HCT116 (cell line): ENCODE data around the gene ERAP2. TPM values are rescaled to one million over a fixed set of nuclear protein-coding genes. Genes with fewer than 3 reads are reported as not detected.

Source experiments
- ATAC-seq: fragments of 200-7000 bp; cut with Tn5 transposase; 2 replicates; pipeline ENCODE4 v1.9.1; 2020; ENCODE audit warnings: mild to moderate bottlenecking, moderate library complexity
- BruUV-seq: library from RNA; stranded (reverse); fragments of 400-500 nt; replicated peaks from 2 replicates; lab custom pipeline; 2021; lab: Mats Ljungman, UMichigan
- CTCF ChIA-PET: fragments of 300-600 bp; sonication (Branson Sonifier 250); formaldehyde crosslinking; loops from one replicate; lab custom pipeline; 2021; ENCODE audit warnings: antibody characterized with exemption; lab: Charles Lee
- POLR2A ChIA-PET: fragments of 300-600, 350-600 bp; sonication (Branson Sonifier 250); formaldehyde crosslinking; loops from one replicate; lab custom pipeline; 2021; ENCODE audit warnings: antibody characterized with exemption; lab: Charles Lee
- RAD21 ChIA-PET, 2 experiments: fragments of 300-600 bp; sonication (Branson Sonifier 250); formaldehyde crosslinking; loops; one replicate each; lab custom pipeline; 2023; ENCODE audit warnings: low total read pairs in 2 of 2; ENCODE audit not compliant: uncharacterized antibody in 2 of 2, unreplicated experiment in 2 of 2, low non-redundant PET in 1 of 2; lab: Charles Lee
- DNase-seq: peaks from one replicate; pipeline ENCODE4 v3.0.0-alpha.2; 2010; ENCODE audit warnings: low read depth, low spot score
- H2AFZ ChIP-seq: fragments of 200-600 bp; shearing (Covaris generic), sonication (generic); 2 replicates; pipeline ENCODE4 v1.6.1; 2017; ENCODE audit warnings: low read depth, mixed run types, mixed read lengths, antibody characterized with exemption, low read length; ENCODE audit not compliant: poor library complexity, severe bottlenecking
- H3K27ac ChIP-seq: 2 replicates; pipeline ENCODE4 v1.5.1; 2012; ENCODE audit warnings: low read depth, low read length
- H3K27me3 ChIP-seq: fragments of 200-600 bp; sonication (generic); 2 replicates; pipeline ENCODE4 v1.6.1; 2016; ENCODE audit warnings: mixed run types, low read length, mixed read lengths; ENCODE audit not compliant: insufficient read depth
- H3K36me3 ChIP-seq, 2 experiments: fragments of 200-500 bp in 1 of 2; fragments of 200-600 bp in 1 of 2; sonication (Bioruptor generic) in 1 of 2; sonication (generic) in 1 of 2; 2 replicates each; pipeline versions ENCODE4 v1.5.1 to v1.6.1; 2014 to 2016; ENCODE audit warnings: low read length in 2 of 2, inconsistent platforms in 1 of 2, mixed read lengths in 1 of 2, mixed run types in 1 of 2; ENCODE audit not compliant: insufficient read depth in 2 of 2, control insufficient read depth in 1 of 2
- H3K4me1 ChIP-seq, 2 experiments: fragments of 200-600 bp in 1 of 2; sonication (generic) in 1 of 2; 2 replicates each; pipeline versions ENCODE4 v1.5.1 to v1.6.1; 2012 to 2017; ENCODE audit warnings: low read length in 2 of 2, inconsistent platforms in 1 of 2, mild to moderate bottlenecking in 1 of 2, mixed read lengths in 1 of 2, mixed run types in 1 of 2, moderate library complexity in 1 of 2; ENCODE audit not compliant: insufficient read depth in 2 of 2, control insufficient read depth in 1 of 2
- H3K4me2 ChIP-seq: fragments of 200-600 bp; sonication (generic); 2 replicates; pipeline ENCODE4 v1.6.1; 2017; ENCODE audit warnings: mixed run types, low read length, mixed read lengths
- H3K4me3 ChIP-seq, 2 experiments: fragments of 200-600 bp in 1 of 2; sonication (generic) in 1 of 2; replicated peaks in 1 of 2; 2 replicates each; pipeline ENCODE4 v1.5.1; 2011 to 2016; ENCODE audit warnings: low read length in 2 of 2, control low read depth in 1 of 2, low read depth in 1 of 2, mild to moderate bottlenecking in 1 of 2, mixed read lengths in 1 of 2, mixed run types in 1 of 2
- H3K79me2 ChIP-seq: fragments of 200-600 bp; sonication (generic); 2 replicates; pipeline ENCODE4 v1.6.1; 2017; ENCODE audit warnings: mild to moderate bottlenecking, mixed run types, low read length, moderate library complexity, mixed read lengths; ENCODE audit not compliant: insufficient read depth
- H3K9ac ChIP-seq: fragments of 200-600 bp; sonication (generic); 2 replicates; pipeline ENCODE4 v1.6.1; 2016; ENCODE audit warnings: low read length, mixed read lengths
- H3K9me2 ChIP-seq: fragments of 200-600 bp; sonication (generic), shearing (Covaris generic); 2 replicates; pipeline ENCODE4 v1.6.1; 2017; ENCODE audit warnings: mixed run types, mild to moderate bottlenecking, moderate library complexity; ENCODE audit not compliant: insufficient read depth
- H3K9me3 ChIP-seq, 2 experiments: fragments of 200-500 bp in 1 of 2; fragments of 200-600 bp in 1 of 2; sonication (Bioruptor generic) in 1 of 2; sonication (generic) in 1 of 2; 2 replicates each; pipeline ENCODE4 v1.6.1; 2014 to 2017; ENCODE audit warnings: low read length in 2 of 2, mixed read lengths in 2 of 2, inconsistent platforms in 1 of 2, low read depth in 1 of 2, mild to moderate bottlenecking in 1 of 2, mixed run types in 1 of 2, moderate library complexity in 1 of 2; ENCODE audit not compliant: control insufficient read depth in 1 of 2, insufficient read depth in 1 of 2
- H4K20me1 ChIP-seq: fragments of 200-600 bp; sonication (generic), shearing (Covaris generic); 2 replicates; pipeline ENCODE4 v1.6.1; 2017; ENCODE audit warnings: mixed run types, mild to moderate bottlenecking, moderate library complexity; ENCODE audit not compliant: insufficient read depth
- CBX3 ChIP-seq: IDR thresholded peaks from 2 replicates; pipeline ENCODE4 v1.6.1; 2012; ENCODE audit warnings: low read depth
- CEBPB ChIP-seq: IDR thresholded peaks from 2 replicates; pipeline ENCODE4 v1.6.1; 2012; ENCODE audit warnings: low read depth
- ELF1 ChIP-seq: IDR thresholded peaks from 2 replicates; pipeline ENCODE4 v1.6.1; 2012; ENCODE audit warnings: low read depth, borderline replicate concordance
- EZH2 ChIP-seq: fragments of 200-600 bp; sonication (generic); IDR thresholded peaks from 2 replicates; pipeline ENCODE4 v1.6.1; 2017; ENCODE audit warnings: antibody characterized with exemption, mixed run types
- FOSL1 ChIP-seq: IDR thresholded peaks from 2 replicates; pipeline ENCODE4 v1.6.1; 2012; ENCODE audit warnings: low read depth
- JUND ChIP-seq: IDR thresholded peaks from 2 replicates; pipeline ENCODE4 v1.6.1; 2012
- REST ChIP-seq: IDR thresholded peaks from 2 replicates; pipeline ENCODE4 v1.6.1; 2012; ENCODE audit warnings: low read depth
- YY1 ChIP-seq: IDR thresholded peaks from 2 replicates; pipeline ENCODE4 v1.6.1; 2011; ENCODE audit warnings: low read length, low read depth, moderate library complexity, mild to moderate bottlenecking; ENCODE audit not compliant: insufficient replicate concordance; ENCODE audit errors: extremely low read depth
- intact Hi-C: fragments of 100-400 bp; cut with micrococcal nuclease; formaldehyde crosslinking; loops from 2 replicates; pipeline ENCODE4 v1.10.0; 2022
- total RNA-seq: library from RNA; stranded (reverse); gene quantifications from one replicate; pipeline ENCODE4 v1.2.1, GENCODE V29; 2021; ENCODE audit not compliant: unreplicated experiment

Gene ERAP2
- total RNA-seq, 1 experiment from 2014 or later = 2.2 TPM

- Histone ChIP-seq H3K27ac (no peak overlapping the region), H3K9me3 (no peaks in the 10 kb centered on the region), H4K20me1 (no peaks in the 10 kb centered on the region), H3K4me1 (no peaks in the 10 kb centered on the region), H3K9me2 (no peaks in the 10 kb centered on the region), H3K4me2 (no peak overlapping the region), H3K27me3 (no peaks in the 10 kb centered on the region), H2AFZ (no peak overlapping the region), H3K36me3 (no peaks in the 10 kb centered on the region), H3K4me3 (no peak overlapping the region), H3K79me2 (no peaks in the 10 kb centered on the region), H3K9ac (no peak overlapping the region)
- DNase-seq (no peak), ATAC-seq (no peak)
- intact Hi-C loops = no loop called here
- no peak for TF ChIP-seq FOSL1
- no peak for TF ChIP-seq CEBPB
- no peak for TF ChIP-seq REST
- TF ChIP-seq EZH2 = no peak
- no peak for TF ChIP-seq YY1
- no peak for TF ChIP-seq JUND
- TF ChIP-seq ELF1 = no peak
- TF ChIP-seq CBX3 = no peak
- ChIA-PET CTCF (no interaction called here), RAD21 (no interaction called here), POLR2A (no interaction called here)
- BruUV-seq = no TSS peak
Measured at GRCh38 chr5:96919754-96920197, 43.5 kb downstream of the ERAP2 start.
